Breast epithelium (tissue), 3 donors: ENCODE data around the gene ZNF419.

Source experiments
- CTCF ChIP-seq, 3 donors: fragments of 450-650 bp; IDR thresholded peaks; one replicate each; pipeline ENCODE4 v1.5.1; 2016 to 2017; ENCODE audit warnings: antibody characterized with exemption in 3 of 3, mild to moderate bottlenecking in 3 of 3, moderate library complexity in 3 of 3
- POLR2AphosphoS5 ChIP-seq, 3 donors: sonication (generic); formaldehyde crosslinking; IDR thresholded peaks; one replicate each; pipeline ENCODE4 v1.6.1; 2017; ENCODE audit warnings: antibody characterized with exemption in 3 of 3

- TF ChIP-seq CTCF (IDR thresholded peaks at IDR 0.05) (no peak), POLR2AphosphoS5 (IDR thresholded peaks at IDR 0.05) (no peak)
Observed at GRCh38 chr19:57443121-57443696, 44.3 kb upstream of the ZNF419 start.
